IPS DF 4.7 (cell line): Measurements from ENCODE around the gene METTL15.
"Not testable (repeated sequence)": the region's sequence is repeated elsewhere in the genome, so short reads cannot be mapped to it uniquely, and the experiment has no call there.

Experiments
- DNase-seq: peaks from one replicate; pipeline ENCODE4 v3.0.0-alpha.2; 2013; ENCODE audit warnings: low spot score; ENCODE audit errors: extremely low read depth

Gene METTL15

GRCh38 chr11:28110108-28110820 is 2.1 kb downstream of the METTL15 start:
- no peak for DNase-seq

GRCh38 chr11:28110821-28111200 is 2.6 kb downstream of the METTL15 start:
- no peak for DNase-seq

GRCh38 chr11:28114116-28114515 is 5.9 kb downstream of the METTL15 start:
- DNase-seq: no peak

GRCh38 chr11:28114731-28115130 is 6.5 kb downstream of the METTL15 start:
- DNase-seq: no peak

GRCh38 chr11:28117712-28118111 is 9.5 kb downstream of the METTL15 start:
- no peak for DNase-seq

- DNase-seq: no peak
These were observed 15.0 kb downstream of the METTL15 start for GRCh38 chr11:28123151-28123581.

GRCh38 chr11:28132548-28132947 is 24.4 kb downstream of the METTL15 start:
- no peak for DNase-seq

- DNase-seq: no peak
These were observed 25.0 kb downstream of the METTL15 start for GRCh38 chr11:28133146-28133545.

- not testable (repeated sequence) for DNase-seq
These were observed 28.0 kb downstream of the METTL15 start for GRCh38 chr11:28136157-28136556.

GRCh38 chr11:28137366-28137765 is 29.2 kb downstream of the METTL15 start:
- no peak for DNase-seq

GRCh38 chr11:28137832-28138231 is 29.6 kb downstream of the METTL15 start:
- DNase-seq: no peak

- no peak for DNase-seq
These were observed 31.7 kb downstream of the METTL15 start for GRCh38 chr11:28139841-28140415.

GRCh38 chr11:28140689-28141455 is 32.7 kb downstream of the METTL15 start:
- DNase-seq: no peak

GRCh38 chr11:28142724-28143123 is 34.5 kb downstream of the METTL15 start:
- no peak for DNase-seq

GRCh38 chr11:28144808-28145207 is 36.6 kb downstream of the METTL15 start:
- no peak for DNase-seq

GRCh38 chr11:28146123-28146751 is 38.0 kb downstream of the METTL15 start:
- DNase-seq: no peak

- no peak for DNase-seq
These were observed 44.6 kb downstream of the METTL15 start for GRCh38 chr11:28152743-28153142.

GRCh38 chr11:28153586-28153985 is 45.4 kb downstream of the METTL15 start:
- DNase-seq: no peak

GRCh38 chr11:28168718-28169117 is 60.5 kb downstream of the METTL15 start:
- DNase-seq: no peak

GRCh38 chr11:28169816-28170215 is 61.6 kb downstream of the METTL15 start:
- DNase-seq: no peak

- DNase-seq: no peak
These were observed 62.6 kb downstream of the METTL15 start for GRCh38 chr11:28170759-28171158.

GRCh38 chr11:28176351-28176750 is 68.2 kb downstream of the METTL15 start:
- DNase-seq: no peak
